Lower leg skin (tissue), 4 donors: ENCODE results near the gene SPRY4. TPM values are rescaled to one million over a fixed set of nuclear protein-coding genes. Genes with fewer than 3 reads are reported as not detected.

Experiments
- DNase-seq, 2 donors: peaks; one replicate each; pipeline ENCODE4 v3.0.0-alpha.2; 2019; ENCODE audit warnings: low spot score in 2 of 2
- H3K4me3 ChIP-seq: fragments of 200-600 bp; sonication (generic); 2 replicates; pipeline ENCODE4 v1.5.1; 2017; ENCODE audit warnings: mild to moderate bottlenecking, low read depth; ENCODE audit not compliant: poor library complexity, severe bottlenecking
- CTCF ChIP-seq, 3 donors: fragments of 450-650 bp; IDR thresholded peaks; one replicate each; pipeline ENCODE4 v1.5.1; 2016; ENCODE audit warnings: antibody characterized with exemption in 3 of 3, mild to moderate bottlenecking in 3 of 3, moderate library complexity in 2 of 3
- POLR2A ChIP-seq, 2 donors: fragments of 450-650 bp; IDR thresholded peaks; one replicate each; pipeline ENCODE4 v1.6.1; 2016 to 2017; ENCODE audit warnings: antibody characterized with exemption in 2 of 2, mild to moderate bottlenecking in 1 of 2, moderate library complexity in 1 of 2
- WGBS, 2 donors: methylation state at CpG; one replicate each; pipeline ENCODE4 v1.1.5; 2018; 5-methylcytosine and 5-hydroxymethylcytosine counted together
- intact Hi-C: fragments of 100-400 bp; cut with DNase I; formaldehyde crosslinking; loops from one replicate; pipeline ENCODE4 v1.15.0; 2023; ENCODE audit warnings: low total_unique reads
- total RNA-seq, 4 donors: library from RNA; depleted of rRNA; stranded (reverse); fragments of >200 nt; gene quantifications; one replicate each; pipeline ENCODE4 v1.1.0, GENCODE V29; 2016

The SPRY4 gene
- total RNA-seq, 4 donors from 2014 or later: 2.4 to 11.0 (median 6.0) TPM

DNA sequence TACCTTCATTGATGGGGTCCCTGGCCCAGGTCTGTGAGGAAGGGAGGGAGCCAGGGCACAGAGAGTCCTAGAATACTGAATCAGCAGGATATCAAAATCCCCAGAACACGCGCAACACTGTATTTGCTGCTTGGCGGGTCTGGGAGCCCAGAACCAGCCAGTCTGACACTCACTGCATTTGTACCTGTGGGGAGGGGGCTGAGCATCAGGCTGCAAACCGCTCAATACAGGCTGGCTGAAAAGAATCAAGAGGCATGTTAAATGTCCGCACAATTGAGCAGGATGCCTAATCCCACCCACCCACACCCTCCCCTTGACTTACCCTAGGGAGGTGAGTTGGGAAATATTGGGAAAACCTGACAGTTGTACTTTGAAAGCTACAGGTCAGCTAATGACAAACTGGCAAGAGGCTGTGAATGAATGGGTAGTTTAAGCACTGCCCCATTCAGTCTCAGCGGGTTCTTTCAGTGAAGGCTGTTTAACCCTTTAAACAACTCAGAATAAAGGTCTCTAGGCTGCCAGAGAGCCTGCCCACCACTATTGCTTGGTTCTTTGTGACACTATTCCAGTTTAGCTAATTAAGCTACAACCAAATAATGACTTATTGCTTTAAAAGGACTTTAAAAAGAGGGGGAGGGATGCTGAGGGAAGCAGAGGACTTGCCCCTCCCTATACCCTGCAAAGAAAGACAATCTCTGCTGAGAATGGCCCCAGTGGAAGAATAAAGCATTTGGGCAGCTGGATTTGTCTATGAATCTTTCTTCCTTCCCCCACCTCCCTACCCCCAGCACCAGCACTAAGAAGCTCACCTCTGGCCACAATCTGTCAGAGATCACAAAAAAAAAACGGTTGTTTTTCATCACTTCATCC, 5.0 kb downstream of the SPRY4 start:
- no peak overlapping the region for H3K4me3 ChIP-seq
- WGBS, 2 donors: 71 to 76% methylated on average over 7 of the region's 7 CpGs
- TF ChIP-seq CTCF (IDR thresholded peaks at IDR 0.05) (no peak), POLR2A (IDR thresholded peaks at IDR 0.05) (no peak)
- intact Hi-C loops: no loop called here
- DNase-seq: no peak

DNA sequence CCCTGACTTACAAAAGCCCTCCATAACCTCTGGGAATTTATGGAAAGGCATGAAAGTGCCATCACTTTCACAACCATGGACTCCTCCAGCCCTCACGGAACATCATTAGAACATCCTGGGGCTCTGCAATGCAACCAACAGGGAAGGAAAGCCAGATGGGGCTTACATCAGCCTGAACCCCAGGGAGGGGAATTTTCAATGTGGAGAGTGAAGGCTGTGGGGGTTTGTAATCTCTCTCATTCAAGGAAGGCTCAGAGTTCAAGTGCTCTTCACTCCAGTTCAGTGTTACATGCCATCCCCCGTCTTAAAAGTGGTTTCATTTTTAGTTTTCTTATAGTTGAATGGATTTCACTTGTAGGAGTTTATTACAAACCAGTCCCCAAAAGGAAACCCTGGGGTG, 5.7 kb downstream of the SPRY4 start:
- 74 to 78% methylated on average over 2 of the region's 2 CpGs for WGBS, 2 donors

GRCh38 chr5:142317753-142318152, 7.1 kb downstream of the SPRY4 start:
- TF ChIP-seq POLR2A (IDR thresholded peaks at IDR 0.05) (no peak), CTCF (IDR thresholded peaks at IDR 0.05) (no peak)
- H3K4me3 ChIP-seq: no peak overlapping the region
- intact Hi-C loops: no loop called here
- WGBS, 2 donors: 58 to 63% methylated on average over 5 of the region's 5 CpGs
- DNase-seq: no peak

More for the DNA sequence above, 5.7 kb downstream of the SPRY4 start:
- intact Hi-C loops: no loop called here
- no peak for DNase-seq
- TF ChIP-seq CTCF (IDR thresholded peaks at IDR 0.05) (no peak), POLR2A (IDR thresholded peaks at IDR 0.05) (no peak)
- no peak overlapping the region for H3K4me3 ChIP-seq

DNA sequence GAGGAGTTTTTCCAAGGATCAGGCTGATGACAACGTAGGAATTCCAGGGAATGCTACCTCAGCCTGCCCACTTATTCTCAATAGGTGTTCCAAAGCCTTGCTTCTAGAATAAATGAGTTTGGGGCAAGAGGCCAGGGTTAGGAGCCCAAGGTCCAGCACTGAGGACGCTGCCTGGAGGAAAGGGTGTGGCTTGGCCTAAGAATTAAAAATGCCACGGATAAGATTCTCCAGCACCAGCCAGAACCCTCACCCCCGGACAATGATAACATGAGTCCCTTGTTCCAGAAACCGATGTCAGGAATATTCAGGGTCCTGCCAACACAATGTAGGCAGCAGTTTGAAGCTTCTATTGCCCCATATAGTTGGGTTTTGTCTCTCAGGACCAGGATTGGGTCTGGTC, 7.6 kb downstream of the SPRY4 start:
- DNase-seq: no peak
- no peak overlapping the region for H3K4me3 ChIP-seq
- TF ChIP-seq CTCF (IDR thresholded peaks at IDR 0.05) (no peak), POLR2A (IDR thresholded peaks at IDR 0.05) (no peak)
- intact Hi-C loops: no loop called here
- WGBS, 2 donors: 59 to 70% methylated on average over 5 of the region's 5 CpGs

DNA sequence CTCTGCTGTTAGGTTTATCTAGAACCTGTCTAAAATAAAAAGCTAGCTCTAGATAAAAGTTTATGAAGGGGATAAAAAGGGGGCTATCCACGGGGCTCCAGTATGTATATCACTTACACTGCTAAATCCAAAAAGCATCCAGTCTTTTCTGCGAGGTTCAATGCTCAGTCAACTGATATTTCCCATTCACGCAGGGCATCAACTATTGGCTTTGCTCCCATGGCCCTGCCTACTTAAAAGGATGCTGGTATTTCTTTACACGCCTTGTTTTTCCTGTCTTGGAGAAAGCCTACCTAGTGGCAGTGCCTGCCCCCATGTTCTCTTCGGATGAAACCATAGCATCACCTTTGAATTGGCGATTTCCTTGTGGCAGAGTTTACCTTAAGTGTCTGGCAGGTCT, 8.1 kb downstream of the SPRY4 start:
- TF ChIP-seq POLR2A (IDR thresholded peaks at IDR 0.05) (no peak), CTCF (IDR thresholded peaks at IDR 0.05) (no peak)
- WGBS, 2 donors: 65 to 73% methylated on average over 6 of the region's 6 CpGs
- DNase-seq: no peak
- H3K4me3 ChIP-seq: no peak overlapping the region
- intact Hi-C loops: no loop called here
